HG03460 (cell line): ENCODE measurements around the gene PCARE.

Source experiments
- ATAC-seq: cut with Tn5 transposase; IDR thresholded peaks from one replicate; pipeline ENCODE4 v1.9.1; 2021; ENCODE audit not compliant: unreplicated experiment

Gene PCARE

DNA sequence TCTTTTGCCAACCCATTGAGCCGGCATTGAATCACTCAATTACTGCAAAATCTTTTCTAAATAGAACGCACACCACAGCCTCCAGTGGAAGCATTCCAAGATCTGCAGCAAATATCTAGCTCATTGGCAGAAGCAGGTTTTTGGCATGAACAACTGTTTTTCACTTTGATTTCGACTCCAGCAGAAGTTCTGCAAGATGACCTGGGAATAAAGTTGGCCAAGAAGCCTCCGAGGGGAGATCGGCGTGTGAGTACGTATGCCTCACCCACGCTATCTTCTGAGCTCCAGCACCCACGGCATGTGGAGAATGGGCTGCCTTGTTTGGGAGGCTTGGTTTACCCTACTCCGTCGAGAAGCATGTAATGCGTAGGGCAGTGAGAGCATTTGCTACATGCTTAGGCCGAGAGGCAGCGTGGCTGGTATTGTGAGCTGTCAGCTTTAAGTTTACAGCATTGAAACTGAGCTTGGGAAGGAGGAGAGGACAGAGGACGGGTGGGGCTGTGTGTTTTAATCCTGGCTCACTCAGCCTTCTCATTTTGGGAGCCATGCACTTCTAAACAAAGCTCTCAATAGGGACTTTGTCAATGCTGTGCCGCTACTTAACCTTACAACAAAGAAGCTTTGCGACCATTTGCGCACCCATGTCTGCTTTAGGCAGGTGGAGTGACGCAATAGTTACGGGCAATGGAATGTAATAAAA, 10.5 kb downstream of the PCARE start:
- ATAC-seq = no peak

DNA sequence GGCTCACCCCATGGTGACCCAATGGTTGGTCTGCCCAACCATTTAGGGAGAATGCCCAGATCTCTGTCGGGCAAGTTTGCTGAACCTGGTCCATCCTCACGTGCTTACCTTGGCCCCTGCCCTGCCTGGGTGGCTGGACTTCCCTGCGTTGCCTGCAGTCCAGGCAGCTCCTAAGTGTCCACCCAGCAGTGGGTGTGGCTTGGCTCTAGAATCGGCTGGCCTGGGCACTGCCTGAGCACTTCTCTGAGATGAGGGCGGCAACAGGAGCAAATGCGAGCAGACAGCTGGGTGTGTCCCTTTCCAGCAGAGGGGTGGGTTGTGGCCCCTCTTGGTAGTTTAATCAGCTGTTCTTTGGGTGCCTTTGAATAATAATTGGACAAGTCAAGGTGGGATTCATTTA, 11.3 kb downstream of the PCARE start:
- no peak for ATAC-seq

DNA sequence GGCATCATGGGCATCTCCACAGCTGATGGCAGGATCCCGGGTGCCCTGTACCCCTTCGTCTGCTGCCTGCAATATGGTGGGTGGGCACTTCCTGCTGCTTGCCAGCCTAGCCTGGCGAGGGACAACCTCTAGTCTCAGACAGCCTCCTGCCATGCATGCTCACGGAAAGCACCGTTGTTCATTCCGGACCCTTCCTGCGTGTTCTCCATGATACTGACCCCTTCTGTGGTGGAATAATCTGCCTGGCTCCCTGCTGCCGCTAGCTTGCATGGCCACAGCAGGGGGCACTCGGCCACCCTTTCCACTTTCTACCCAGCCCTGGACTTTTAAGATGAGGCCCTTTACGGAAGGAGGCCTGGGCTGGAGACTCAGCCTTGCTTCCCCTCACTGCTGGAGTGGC, 12.0 kb downstream of the PCARE start:
- no peak for ATAC-seq

DNA sequence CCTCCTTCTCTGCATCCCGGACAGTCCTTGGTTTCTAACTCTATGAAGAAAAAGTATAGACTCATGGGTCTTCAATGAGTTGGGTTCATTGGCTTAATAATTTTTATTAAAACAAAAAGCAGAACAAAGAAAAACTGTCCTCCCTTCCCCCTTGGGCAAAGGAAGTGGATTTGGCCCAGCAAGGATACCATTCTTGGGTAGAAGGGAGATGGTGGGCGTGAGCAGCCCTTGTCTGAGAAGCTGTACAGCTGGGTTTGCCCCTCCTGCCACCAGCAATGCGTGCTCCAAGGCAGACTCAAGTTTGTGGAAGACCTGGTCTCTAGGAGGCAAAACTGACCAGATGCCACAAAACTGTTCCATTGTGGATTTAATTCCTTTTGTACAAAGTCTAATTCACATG, 12.7 kb downstream of the PCARE start:
- ATAC-seq = no peak

DNA sequence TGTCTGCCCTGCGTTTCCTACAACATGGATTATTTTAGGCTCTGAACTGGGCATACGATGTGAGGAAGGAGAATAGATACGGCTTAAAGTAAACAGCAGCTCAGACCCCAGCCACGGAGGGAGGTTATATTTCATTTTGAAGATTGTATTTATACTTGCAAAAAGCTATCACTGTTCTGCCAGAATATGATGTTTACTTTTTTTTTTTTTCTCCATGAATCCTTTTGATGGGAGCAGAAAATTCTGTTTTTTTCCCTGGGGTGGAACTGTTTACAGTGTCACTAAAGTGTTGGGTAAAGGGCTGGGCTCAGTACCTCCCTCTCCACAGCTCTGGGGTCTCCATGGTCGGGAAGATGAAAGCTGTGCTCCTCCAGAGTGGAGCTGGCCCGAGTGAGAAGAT, 13.1 kb downstream of the PCARE start:
- no peak for ATAC-seq

DNA sequence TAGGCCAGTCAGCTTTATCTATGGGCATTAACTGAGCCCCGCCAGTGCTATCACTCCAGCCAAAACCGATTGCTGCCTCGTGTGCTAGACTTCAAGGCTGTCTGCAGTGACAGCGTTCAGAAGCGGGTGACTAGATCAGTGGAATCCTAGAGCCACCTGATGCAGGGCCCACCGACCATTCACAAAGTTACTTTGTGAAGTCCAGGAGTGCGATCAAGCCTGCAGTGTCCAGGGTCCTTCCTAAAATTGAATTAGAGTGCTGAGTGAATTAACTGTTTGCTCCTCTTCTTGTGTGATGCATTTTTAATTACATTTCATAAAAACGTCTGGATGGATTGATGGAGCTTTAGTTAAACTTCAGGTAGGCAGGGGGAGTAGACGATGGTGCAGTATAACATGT, 13.9 kb downstream of the PCARE start:
- ATAC-seq = no peak

DNA sequence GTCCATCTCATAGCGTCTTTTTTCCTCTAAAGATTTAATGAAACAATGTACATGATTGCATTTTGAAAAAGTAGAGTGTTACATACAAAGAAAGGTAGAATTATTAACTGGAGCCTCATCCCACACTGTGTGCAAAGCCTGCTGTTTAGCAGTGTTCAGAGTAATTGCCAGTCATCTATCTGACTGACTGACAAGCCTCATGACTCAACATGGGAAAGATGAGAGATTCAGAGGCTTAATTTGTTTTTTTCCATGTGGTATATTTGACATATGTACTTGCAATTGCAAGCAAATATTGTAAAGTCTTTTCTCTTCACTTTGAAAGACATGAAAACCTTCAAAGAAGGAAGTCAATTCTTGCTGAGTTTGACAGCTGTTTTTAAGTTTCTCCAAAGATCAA, 14.7 kb downstream of the PCARE start:
- ATAC-seq = no peak

DNA sequence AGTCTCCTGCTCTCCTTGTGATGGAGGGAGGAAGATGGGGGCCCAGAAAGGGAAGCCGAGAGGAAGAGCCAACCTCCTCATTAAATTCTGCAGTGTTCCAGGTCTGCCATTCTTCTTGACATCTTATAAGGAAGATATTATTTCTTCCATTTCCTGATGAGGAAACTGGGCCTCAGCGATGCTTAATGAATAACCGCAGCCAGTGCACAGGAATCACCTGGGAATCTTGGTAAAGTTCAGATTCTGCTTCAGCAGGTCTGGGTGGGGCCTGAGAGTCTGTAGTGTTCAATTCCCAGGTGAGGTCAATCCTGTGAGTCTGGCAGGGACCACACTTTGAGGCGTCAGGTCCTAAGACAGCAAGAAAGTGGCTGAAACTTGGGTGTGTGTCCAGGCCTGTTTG, 17.3 kb downstream of the PCARE start:
- no peak for ATAC-seq

DNA sequence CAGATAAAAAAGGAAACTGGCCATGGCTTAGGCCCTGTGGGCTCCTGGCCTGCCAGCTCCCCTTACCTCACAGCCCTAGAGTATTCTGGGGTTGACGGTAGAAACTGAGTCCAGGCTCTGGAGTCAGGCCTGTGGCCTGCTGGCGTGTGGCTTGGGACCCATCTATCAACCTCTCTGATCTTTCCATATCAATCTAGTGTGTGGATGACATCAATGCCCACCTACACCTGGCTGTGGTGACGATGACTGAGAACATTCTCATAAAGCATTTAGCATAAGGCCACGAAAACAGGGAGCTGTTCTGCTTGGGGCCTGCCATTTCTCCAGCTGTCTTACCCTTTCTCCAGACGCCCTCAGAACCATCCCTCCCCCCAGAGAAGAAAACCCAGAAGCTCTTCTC, 17.9 kb downstream of the PCARE start:
- no peak for ATAC-seq

DNA sequence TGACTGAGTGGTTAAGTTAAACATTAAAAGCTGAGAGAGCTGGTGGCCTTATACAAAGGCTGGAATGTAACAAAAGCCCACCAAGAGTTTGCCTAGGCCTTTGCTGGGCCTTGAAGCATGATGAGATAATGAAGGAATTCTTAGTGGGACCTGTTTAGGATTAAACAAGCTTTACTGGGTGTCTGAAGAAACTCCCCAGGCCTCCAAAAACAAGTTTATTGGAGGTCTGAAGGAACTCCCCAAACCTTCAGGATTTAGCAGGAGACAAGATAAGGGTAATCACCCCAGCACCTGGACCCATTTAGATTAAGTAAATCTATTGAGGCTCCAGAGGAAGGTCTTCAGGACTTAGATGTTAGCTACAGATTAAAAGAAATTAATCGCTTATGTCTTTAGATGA, 18.7 kb downstream of the PCARE start:
- no peak for ATAC-seq

DNA sequence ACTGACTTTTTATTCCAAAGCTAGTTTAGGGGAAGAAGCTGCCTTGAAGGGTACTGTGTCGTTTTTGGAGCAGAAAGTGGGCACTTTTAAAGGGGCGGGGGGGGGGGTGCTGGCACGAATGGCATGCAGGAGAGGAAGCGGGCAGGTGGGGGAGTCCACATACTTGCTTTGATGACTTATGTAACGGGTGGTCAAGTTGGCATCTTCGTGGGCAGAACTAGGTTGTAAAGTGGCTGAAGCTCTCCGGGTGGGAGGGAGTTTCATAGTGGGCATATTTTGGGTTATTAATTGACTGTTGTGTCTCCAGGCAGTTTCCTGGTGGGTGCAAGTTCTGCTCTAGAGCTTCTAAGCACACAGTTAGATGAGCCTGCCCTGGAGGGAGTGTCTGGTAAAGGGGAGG, 19.9 kb downstream of the PCARE start:
- no peak for ATAC-seq

DNA sequence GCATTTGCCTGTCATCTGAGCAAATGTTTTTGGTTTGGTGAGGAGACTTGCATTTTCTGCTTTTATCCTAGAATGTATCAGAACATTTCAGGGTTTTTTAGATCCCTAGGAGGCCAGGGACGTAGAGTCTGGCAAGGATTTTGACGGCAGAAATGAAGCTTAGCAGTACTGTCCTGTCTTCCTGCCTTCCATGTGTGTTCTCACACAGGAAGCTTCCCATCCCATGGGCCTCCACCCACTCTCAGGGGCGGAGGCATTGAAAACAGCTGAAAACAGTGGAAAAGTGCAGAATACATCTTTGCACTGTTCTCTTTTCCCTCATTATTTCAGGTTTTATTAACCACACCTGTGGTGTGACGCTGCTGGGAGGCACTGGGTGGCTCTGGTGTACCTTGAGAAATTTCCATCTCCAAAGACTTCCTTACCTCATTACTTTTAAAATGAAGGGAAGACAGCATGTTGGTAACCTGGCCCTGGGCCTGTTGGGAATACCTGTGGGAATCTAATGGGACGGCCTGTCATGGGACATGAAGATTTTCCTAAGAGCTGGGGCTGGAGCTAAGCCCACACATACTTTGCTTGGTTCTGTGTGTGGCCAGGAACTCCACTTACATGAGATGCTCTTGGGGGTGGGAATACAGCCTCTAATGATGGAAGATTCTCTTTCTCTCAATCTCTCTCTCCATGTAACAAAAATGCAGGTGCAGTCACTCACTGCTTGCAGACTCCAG, 20.5 kb downstream of the PCARE start:
- no peak for ATAC-seq

DNA sequence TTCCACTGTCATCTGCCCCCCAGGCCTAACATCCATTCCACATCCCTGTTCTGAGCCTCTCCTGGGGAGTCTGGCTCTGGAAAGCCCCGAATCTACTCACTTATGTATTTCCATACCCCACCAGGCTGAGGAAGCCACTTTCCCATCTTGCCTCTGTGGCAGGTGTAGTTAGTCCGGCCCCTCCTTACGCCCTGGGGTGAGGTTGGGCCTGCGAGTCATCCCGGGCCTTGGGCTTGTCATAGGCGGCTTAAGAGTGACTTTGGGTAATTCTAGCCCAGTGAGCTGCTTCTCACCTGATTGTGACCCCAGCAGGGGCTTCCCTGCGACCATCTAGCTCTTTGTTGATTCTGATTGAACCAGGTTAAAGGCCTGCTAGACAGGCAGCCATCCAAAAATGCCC, 21.1 kb downstream of the PCARE start:
- no peak for ATAC-seq

DNA sequence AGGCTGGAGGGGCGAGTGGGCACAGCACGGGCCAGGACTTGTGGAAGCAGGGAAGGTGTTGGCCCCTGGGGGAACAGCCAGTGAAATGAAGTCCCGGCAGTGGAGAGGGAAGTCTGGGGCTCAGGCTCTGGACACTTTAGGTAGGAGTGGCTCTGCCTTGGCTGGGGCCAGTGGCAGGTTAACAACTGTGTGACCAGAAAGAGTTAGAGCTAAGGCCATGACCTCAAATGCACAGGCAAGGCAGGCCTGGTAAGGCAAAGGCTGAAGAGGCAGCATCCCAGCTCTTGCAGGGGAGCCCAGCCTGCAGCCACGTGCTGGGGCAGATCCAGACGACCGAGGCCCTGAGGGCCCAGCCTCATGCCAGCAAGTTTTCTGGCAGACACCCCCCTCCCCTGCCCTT, 21.5 kb downstream of the PCARE start:
- no peak for ATAC-seq

DNA sequence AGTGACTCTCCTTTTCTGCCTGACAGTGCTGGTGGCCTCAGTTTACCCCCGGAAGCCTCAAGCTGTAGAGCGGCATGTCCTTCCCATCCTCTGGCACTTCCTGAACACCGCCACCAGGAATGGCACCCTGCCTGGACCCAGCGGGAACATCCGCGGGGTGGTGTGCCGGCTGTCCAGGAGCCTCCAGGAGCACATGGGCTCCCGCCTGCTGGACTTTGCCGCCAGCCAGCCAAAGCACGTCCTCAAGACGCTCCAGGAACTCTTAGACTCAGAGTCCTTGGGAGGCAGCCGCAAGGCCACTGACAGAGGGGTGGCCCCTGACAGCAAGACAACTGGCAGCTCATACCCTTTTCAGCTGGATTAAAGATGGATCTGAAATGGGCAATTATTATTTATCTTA, 22.6 kb downstream of the PCARE start:
- ATAC-seq = no peak

DNA sequence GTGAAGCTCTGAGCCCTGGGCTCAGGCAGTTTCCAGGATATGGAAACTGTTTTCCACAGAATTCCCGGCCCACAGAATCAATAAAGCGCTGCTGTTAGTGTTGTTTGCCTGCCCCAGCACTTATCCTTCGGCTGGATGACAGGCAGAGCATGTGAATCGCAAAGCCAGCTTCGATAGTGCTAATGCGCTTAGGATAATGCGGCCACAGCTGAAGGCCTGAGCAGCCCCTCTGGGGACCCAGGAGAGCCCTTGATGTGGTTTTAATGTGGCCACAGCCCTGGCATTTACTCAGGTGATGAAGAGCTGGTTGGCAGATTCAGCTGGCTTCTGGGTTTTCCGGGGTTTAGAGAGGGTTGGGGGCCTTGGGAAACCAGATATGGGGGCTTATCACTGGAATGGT, 23.7 kb downstream of the PCARE start:
- no peak for ATAC-seq

DNA sequence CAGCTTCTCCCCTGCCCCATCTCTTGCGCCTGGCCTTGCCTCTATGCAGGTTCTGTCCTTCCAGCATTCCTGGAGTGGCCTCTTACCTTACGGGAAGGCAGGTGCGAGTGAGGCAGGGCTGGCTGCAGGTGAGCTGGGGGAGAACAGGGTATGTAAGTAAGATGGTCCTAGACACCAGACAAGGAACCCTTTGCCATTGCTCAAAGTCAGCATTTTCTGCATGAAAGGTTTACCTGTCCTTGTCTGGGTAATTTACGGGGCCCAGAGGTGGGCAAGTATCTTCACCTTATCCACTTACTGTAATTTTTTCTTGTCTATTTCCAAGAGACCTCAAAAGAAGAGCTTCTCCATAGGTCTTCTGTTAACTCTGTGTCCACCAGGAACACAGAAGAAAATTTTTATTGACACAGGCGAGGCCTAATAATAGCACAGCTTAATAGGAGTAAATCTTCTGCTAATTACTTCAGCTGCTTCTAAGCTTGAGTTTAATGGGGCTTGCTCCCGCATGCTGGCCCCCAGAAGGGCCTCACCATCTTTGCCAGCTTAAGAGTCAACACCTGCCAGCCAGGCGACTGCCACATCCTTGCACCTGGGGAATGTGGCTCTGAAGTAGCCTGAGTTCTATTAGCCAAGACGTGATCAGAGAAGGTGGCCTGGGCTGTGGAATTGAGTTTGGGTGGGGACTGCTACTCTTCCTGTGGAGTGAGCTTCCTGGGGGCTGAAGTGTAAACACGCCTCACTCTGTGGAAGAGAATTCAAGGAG, 27.1 kb downstream of the PCARE start:
- ATAC-seq = no peak

DNA sequence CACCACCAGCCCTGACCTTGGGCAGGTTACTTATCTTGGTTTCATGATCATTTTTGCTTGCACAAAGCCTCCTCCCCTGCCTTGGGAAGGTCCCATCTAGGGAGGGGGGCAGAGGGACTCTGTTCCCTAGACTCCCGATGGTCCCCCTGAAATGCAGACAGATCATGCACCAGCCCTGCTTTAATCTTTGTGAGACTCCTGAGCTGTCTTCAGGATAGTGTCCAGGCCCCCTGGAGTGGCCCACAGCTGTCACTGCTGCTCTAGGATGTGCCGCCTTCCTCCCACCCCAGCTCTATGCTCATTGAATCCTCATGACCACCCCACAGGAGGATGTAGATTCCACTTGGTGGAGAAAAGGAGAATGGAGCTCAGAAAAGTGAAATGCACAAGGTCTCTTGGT, 28.0 kb downstream of the PCARE start:
- ATAC-seq = no peak

DNA sequence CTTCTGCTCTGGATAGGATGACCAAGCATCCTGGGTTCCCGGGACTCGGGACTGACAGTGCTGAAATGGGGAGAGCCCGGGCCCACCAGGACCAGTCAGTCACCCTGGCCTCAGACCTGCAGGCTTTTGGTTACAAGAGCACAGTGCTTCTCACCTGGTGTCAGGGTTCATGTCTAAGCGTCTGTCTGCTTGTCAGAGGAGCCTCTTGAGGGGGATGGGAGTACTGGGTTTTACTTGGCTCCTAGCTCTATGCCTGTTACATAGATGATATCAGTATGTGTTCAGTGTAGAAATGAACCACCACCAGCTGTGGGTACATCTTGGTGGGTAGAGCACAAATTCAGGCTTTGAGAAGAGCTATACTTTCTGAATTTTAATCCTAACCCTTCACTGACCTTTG, 29.9 kb downstream of the PCARE start:
- no peak for ATAC-seq

DNA sequence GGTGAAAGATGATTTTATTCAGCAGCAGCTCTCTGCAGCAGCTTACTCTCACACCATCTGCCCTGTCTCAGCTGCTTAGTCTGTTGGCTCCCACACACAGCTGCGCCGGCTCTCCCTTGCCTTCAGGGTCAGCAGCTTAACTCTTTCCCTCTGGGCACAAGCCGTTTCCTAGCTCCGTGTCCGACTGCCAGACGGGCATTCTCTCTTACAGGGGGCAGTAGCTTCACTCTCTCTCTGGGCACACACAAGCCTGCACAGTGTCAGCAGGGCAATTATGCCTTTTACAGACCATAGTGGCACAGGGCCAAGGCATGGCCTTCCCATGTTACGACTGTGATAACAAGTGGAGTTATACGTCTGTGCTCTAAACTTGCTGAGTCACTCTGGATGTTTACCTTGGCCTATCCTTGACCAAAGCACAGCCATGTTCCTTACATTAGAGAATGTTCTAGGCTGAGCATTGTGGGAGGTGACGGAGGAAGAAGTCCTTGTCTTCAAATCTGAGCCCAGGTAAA, 31.7 kb downstream of the PCARE start:
- ATAC-seq = no peak

DNA sequence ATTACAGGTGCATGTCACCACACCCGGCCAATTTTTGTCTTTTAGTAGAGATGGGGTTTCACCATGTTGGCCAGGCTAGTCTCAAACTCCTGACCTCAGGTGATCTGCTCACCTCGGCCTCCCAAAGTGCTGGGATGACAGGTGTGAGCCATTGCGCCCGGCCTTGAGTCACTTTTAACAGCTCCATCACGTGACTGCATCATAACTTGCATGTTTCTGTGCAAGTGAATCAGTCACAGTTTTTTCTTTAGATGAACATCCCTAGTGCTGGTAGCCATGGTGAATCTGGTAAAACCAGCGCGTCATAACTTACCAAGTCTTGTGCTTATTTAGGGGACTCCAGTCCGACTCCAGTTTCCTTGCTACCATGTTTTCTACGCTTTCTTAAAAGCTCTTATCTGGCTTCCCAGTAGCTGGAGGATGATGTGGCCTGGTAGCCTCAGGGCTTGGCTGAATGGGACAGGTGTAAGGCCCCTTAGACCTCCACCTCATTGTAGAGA, 33.1 kb downstream of the PCARE start:
- ATAC-seq = no peak

DNA sequence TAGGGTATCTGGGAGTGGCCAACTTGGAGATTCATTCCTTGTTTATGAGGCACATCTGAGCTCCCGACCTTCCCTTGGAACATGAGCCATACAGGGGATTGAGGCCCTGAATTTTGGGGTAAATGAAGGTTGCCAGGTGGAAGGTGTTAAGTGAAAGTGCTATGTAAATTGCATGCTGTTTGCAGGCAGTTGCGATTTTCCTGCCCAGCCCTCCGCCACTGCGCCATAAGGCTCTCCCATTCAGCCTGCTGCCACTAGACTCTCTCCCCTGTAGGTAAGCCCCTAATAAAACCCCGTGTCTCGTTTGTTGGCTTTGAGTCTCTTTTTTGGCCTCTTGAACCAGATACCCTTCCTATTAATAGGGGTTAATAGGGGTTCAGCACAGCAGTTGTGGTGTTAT, 33.8 kb downstream of the PCARE start:
- no peak for ATAC-seq
